HG02970 (cell line): Measurements from ENCODE around the gene ZFP64.
"Not testable (repeated sequence)": the region's sequence is repeated elsewhere in the genome, so short reads cannot be mapped to it uniquely, and the experiment has no call there.

Source experiments
- ATAC-seq: cut with Tn5 transposase; IDR thresholded peaks from one replicate; pipeline ENCODE4 v1.9.1; 2021; ENCODE audit warnings: mild to moderate bottlenecking, moderate library complexity, moderate number of reproducible peaks; ENCODE audit not compliant: unreplicated experiment, low FRiP score

Gene ZFP64

GRCh38 chr20:52166150-52166549, 25.4 kb downstream of the ZFP64 start:
- ATAC-seq, result no peak

DNA sequence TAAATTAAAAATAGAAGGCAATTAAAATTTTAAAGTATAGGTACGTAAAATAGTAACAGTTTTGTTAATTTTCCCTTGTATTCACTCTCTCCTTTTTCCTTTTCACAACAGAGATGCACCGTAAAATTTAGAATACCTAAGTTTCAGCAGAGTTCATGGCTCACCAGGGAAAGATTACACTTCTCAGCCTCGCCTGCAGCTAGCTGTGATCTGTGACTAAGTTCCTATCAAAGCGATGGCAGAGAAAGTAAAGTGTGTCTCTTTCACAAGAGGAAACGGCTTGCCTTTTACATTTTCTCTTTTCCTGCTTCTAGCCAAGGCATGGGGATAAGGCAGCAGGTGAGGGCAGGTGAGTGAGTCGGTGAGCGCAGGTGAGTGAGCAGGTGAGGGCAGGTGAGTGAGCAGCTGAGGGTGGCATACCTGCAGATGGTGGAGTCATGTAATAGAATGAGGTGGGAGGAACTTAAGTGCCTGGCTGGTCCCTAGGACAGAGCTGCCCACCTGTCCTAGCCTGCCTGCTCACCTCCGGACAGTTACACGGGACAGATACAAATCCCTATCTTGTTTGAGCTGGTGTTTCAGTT, 30.9 kb downstream of the ZFP64 start:
- ATAC-seq, result no peak

- no peak for ATAC-seq
These were observed 31.5 kb downstream of the ZFP64 start for GRCh38 chr20:52160049-52160570.

GRCh38 chr20:52154575-52154974, 37.0 kb downstream of the ZFP64 start:
- no peak for ATAC-seq

- ATAC-seq, result no peak
These were observed 37.7 kb downstream of the ZFP64 start for GRCh38 chr20:52153896-52154295.

GRCh38 chr20:52152921-52153320, 38.7 kb downstream of the ZFP64 start:
- no peak for ATAC-seq

DNA sequence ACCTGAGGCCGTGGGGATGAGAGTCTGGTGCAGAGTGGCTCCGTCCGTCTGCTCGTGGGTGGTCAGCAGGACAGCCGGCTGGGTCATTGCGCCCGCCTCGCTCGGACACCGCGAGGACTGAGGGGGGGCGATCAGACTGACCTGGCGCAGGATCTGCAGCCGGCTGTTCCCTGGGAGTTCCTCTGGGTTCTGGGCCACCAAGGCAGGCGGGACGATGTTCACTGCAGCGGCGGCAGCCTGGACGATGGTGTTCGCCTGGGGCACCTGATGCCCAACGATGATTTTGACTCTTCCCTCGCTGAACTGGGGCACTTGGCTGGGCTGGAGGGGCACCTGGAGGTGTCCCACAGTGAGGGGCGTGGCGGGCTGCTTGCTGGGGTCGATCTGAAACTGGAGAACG, 39.2 kb downstream of the ZFP64 start:
- ATAC-seq, result no peak

DNA sequence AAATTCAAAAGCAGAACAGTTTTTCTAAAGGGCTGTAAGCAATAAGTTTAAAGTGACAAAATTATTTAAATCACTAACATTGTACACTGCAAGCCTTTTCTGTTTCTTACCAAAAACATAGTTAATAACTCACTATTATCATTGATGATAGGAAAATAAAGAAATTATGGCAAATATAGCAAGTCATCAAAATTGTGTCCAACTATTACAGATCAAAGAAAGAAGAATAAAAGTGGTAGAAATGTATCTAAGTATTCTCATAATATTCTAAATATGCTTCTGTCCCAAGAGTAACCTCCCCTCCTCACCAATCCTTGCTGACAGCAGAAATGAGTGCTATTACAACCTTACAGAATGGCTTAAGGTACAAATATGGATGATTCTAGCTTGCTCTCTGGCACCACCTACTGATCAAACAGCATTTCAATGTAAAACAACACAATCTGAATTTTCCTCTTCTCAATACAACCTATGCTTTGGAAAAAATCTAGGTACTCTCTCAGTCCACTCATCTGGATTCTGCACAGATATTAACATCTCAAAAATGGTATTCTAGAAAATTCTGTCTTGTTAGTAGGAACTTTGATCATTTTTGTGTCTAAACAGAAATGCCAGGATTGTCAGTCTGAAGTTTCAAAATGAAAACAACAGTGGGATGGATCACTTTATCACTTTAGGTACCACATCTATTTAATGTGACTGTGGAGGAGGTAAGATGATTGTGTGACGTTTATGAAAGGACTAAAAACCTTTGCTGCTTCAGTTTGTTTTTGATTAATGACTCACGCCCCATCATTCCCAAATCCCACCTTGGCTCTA, 40.9 kb downstream of the ZFP64 start:
- ATAC-seq, result no peak

DNA sequence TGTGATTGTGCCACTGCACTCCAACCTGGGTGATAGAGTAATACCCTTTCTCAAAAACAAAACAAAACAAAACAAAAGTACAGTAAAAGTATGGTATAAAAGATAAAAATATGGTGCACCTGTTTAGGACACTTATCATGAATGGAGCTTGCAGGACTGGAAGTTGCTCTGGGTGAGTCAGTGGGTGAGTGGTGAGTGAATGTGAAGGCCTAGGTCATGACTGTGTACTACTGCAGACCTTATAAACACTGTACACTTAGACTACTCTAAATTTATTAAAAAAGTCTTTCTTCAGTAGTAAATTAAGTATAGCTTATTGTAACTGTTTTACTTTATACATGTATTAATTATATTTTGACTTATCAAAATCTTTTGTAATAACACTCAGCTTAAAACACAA, 46.0 kb downstream of the ZFP64 start:
- ATAC-seq, result no peak

DNA sequence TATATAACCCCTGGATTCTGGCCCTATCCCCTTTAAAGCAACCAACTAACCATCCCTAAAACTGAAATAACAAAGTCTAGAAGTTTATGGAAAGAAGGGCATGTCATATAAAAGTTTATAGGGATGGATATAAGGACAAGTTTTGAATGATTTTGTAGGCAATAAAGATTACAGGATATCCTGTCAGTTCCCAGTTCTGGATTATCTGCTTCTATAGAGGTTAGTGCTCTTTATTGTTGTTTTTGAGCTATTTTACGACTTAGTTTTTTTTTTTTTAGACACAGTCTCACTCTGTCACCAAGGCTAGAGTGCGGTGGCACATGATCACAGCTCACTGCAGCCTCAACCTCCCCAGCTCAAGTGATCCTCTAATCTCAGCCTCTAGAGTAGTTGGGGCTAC, 48.3 kb downstream of the ZFP64 start:
- no peak for ATAC-seq

DNA sequence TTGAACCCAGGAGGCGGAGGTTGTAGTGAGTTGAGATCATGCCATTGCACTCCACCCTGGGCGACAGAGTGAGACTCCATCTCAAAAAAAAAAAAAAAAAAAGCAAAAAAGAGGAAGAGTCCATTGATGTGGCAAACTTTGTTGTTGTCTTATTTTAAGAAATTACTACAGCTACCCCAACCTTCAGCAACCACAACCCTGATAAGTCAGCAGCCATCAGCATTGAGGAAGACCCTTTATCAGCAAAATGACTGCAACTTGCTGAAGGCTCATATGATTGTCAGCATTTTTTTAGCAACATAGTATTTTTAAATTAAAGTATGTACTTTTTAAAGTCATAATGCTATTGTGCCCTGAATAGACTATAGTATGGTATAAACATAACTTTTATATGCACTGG, 48.8 kb downstream of the ZFP64 start:
- no peak for ATAC-seq

DNA sequence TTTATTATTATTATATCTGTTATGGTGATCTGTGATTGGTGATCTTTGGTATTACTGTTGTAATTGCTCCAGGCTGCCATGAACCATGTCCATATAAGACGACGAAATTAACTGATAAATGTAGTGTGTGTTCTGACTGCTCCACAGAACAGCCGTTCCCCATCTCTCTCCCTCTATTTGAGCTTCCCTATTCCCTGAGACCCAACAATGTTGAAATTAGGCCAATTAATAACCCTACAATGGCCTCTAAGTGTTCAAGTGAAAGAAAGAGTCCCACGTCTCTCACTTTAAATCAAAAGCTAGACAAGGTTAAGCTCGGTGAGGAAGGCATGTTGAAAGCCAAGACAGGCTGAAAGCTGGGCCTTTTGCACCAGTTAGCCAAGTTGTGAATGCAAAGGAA, 51.6 kb downstream of the ZFP64 start:
- ATAC-seq, result no peak

GRCh38 chr20:52137850-52138249, 53.7 kb downstream of the ZFP64 start:
- no peak for ATAC-seq

DNA sequence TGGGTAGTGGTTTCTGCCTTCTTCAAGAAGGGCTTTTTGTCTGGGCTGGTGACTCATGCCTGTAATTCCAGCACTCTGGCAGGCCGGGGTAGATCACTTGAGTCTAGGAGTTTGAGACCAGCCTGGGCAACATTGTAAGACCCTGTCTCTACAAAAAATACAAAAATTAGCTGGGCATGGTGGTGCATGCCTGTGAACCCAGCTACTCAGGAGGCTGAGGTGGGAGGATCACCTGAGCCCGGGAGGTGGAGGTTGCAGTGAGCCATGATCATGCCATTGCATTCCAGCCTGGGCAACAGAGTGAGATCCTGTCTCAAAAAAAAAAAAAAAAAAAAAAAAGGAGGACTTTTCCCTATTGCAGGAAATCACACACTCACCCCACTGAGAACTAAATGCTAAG, 57.9 kb downstream of the ZFP64 start:
- ATAC-seq, result not testable (repeated sequence)

DNA sequence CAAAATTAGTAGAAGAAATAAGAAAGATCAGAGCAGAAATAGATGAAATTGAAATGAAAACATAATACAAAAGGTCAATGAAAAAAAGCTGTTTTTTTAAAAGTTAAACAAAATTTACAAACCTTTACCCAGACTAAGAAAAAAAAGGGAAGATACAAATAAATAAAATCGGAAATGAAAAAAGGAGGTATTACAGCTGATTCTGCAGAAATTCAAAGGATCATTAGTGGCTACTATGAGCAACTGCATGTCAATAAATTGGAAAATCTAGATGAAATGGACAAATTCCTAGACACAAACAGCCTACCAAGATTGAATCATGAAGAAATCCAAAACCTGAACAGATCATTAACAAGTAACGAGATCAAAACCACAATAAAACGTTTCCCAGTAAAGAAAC, 59.2 kb downstream of the ZFP64 start:
- no peak for ATAC-seq

GRCh38 chr20:52131048-52131643, 60.4 kb downstream of the ZFP64 start:
- no peak for ATAC-seq

DNA sequence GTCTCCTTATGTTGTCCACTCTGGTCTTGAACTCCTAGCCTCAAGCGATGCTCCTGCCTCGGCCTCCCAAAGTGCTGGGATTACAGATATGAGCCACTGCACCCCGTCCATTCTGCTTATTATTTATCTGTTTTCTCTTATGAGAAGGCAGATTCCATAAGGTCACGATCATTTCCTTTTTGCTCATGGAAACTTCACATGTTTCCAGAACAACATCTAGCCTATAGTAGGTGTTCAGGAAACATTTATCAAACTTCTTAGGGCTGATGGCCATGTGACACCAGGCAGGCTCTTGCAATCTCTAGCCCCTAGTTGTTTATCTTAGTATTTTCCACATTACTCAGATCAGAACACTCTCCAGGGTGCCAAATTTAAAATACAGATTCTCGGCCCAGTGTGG, 61.2 kb downstream of the ZFP64 start:
- ATAC-seq, result no peak

- no peak for ATAC-seq
These were observed 62.0 kb downstream of the ZFP64 start for GRCh38 chr20:52129611-52130010.

GRCh38 chr20:52127309-52127708, 64.3 kb downstream of the ZFP64 start:
- ATAC-seq, result no peak

DNA sequence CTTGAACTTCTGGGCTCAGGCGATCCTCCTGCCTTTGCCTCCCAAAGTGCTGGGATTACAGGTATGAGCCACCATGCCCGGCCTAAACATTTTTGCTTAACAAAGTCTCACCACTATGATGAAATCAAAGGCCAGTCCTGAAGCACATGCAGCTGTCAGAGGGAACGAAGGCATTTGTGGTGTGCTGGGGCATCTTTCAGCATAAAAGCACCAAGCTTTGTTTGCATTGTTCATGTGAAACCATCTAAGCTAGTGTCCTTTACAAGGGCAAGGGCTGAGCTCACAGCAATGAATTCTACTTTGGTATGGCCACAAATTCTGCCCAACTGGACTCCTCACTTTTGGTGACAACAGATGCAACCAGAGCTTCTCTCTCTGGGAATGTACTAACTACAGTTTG, 66.8 kb downstream of the ZFP64 start:
- ATAC-seq, result no peak

DNA sequence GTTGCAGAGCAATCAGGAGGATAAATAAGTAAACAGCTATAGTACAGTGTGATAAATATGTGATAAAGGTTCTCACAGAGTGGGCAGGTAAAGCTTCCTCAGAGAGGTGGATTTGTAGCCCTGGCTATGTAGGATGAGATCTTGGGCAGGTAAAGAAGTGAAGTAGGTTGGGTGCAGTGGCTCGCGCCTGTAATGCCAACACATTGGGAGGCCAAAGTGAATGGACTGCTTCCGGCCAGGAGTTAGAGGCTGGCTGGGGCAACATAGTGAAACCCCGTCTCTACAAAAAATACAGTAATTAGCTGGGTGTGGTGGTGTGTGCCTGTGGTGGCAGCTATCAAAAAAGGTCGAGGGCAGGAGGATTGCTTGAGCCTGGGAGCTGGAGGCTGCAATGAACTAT, 72.9 kb downstream of the ZFP64 start:
- ATAC-seq, result no peak
